Esophagus muscularis mucosa (tissue), 3 donors: ENCODE measurements around the gene SSBP2.

Experiments
- POLR2A ChIP-seq: fragments of 450-650 bp; IDR thresholded peaks from one replicate; pipeline ENCODE4 v1.6.1; 2017; ENCODE audit warnings: antibody characterized with exemption, moderate library complexity, mild to moderate bottlenecking, low read depth
- POLR2AphosphoS5 ChIP-seq, 2 donors: sonication (generic); formaldehyde crosslinking; IDR thresholded peaks; one replicate each; pipeline ENCODE4 v1.6.1; 2017; ENCODE audit warnings: antibody characterized with exemption in 2 of 2
- TF ChIP-seq, protein P1 (sequence below), 3 experiments: fragments of 200-600 bp in 2 of 3; fragments of 450-650 bp in 1 of 3; sonication (generic) in 2 of 3; IDR thresholded peaks; one replicate each; pipeline ENCODE4 v1.5.1; 2017 to 2019; ENCODE audit warnings: antibody characterized with exemption in 3 of 3, mild to moderate bottlenecking in 2 of 3, moderate library complexity in 1 of 3

GRCh38 chr5:81759632-81760005 is 8.7 kb upstream of the SSBP2 start:
- TF ChIP-seq, protein P1, sequence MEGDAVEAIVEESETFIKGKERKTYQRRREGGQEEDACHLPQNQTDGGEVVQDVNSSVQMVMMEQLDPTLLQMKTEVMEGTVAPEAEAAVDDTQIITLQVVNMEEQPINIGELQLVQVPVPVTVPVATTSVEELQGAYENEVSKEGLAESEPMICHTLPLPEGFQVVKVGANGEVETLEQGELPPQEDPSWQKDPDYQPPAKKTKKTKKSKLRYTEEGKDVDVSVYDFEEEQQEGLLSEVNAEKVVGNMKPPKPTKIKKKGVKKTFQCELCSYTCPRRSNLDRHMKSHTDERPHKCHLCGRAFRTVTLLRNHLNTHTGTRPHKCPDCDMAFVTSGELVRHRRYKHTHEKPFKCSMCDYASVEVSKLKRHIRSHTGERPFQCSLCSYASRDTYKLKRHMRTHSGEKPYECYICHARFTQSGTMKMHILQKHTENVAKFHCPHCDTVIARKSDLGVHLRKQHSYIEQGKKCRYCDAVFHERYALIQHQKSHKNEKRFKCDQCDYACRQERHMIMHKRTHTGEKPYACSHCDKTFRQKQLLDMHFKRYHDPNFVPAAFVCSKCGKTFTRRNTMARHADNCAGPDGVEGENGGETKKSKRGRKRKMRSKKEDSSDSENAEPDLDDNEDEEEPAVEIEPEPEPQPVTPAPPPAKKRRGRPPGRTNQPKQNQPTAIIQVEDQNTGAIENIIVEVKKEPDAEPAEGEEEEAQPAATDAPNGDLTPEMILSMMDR (IDR thresholded peaks at IDR 0.05) = no peak
- no peak for TF ChIP-seq POLR2A
- TF ChIP-seq POLR2AphosphoS5 (IDR thresholded peaks at IDR 0.05) = no peak
